Lower lobe of right lung (tissue), 2 donors: ENCODE measurements around the gene GAS6. TPM values are rescaled to one million over a fixed set of nuclear protein-coding genes. Genes with fewer than 3 reads are reported as not detected.
A peak's percentile ranks its signal among the peaks of the same experiment; 100 is the strongest.
"Not testable (repeated sequence)": the region's sequence is repeated elsewhere in the genome, so short reads cannot be mapped to it uniquely, and the experiment has no call there.

Experiments
- ATAC-seq, 2 donors: fragments of 200-7000 bp; cut with Tn5 transposase; one replicate each; pipeline ENCODE4 v1.9.1; 2020 to 2022; ENCODE audit warnings: mild to moderate bottlenecking in 2 of 2, moderate library complexity in 2 of 2
- DNase-seq: peaks from one replicate; pipeline ENCODE4 v3.0.0-alpha.2; 2020
- H3K27ac ChIP-seq: fragments of 200-600 bp; one replicate; pipeline ENCODE4 v1.8.0; 2022
- H3K27me3 ChIP-seq: fragments of 200-600 bp; one replicate; pipeline ENCODE4 v1.8.0; 2022; ENCODE audit warnings: low read depth
- H3K36me3 ChIP-seq: fragments of 200-600 bp; one replicate; pipeline ENCODE4 v1.8.0; 2022; ENCODE audit warnings: mild to moderate bottlenecking
- H3K4me1 ChIP-seq: fragments of 200-600 bp; one replicate; pipeline ENCODE4 v1.8.0; 2022
- H3K4me3 ChIP-seq: fragments of 200-600 bp; one replicate; pipeline ENCODE4 v1.8.0; 2022; ENCODE audit warnings: mild to moderate bottlenecking
- H3K9me3 ChIP-seq: fragments of 200-600 bp; one replicate; pipeline ENCODE4 v1.8.0; 2022
- intact Hi-C: fragments of 100-400 bp; cut with DNase I; formaldehyde crosslinking; loops from one replicate; pipeline ENCODE4 v1.11.0; 2022
- total RNA-seq: library from RNA; stranded (reverse); fragmentation: NEBNext Ultra II Directional; extraction: Animal tissue kit (Norgen Biotek cat#: 25700); gene quantifications from one replicate; pipeline ENCODE4 v1.2.1, GENCODE V29; 2021
- TF ChIP-seq, protein P1 (sequence below): fragments of 200-600 bp; IDR thresholded peaks from one replicate; pipeline ENCODE4 v1.8.0; 2022; ENCODE audit warnings: antibody characterized with exemption, mild to moderate bottlenecking
- donor health status: DM: no; HTN: yes; CAD: no; lungs with severe emphysema.

GAS6 gene
- total RNA-seq, 1 donor from 2014 or later = 111 TPM

DNA sequence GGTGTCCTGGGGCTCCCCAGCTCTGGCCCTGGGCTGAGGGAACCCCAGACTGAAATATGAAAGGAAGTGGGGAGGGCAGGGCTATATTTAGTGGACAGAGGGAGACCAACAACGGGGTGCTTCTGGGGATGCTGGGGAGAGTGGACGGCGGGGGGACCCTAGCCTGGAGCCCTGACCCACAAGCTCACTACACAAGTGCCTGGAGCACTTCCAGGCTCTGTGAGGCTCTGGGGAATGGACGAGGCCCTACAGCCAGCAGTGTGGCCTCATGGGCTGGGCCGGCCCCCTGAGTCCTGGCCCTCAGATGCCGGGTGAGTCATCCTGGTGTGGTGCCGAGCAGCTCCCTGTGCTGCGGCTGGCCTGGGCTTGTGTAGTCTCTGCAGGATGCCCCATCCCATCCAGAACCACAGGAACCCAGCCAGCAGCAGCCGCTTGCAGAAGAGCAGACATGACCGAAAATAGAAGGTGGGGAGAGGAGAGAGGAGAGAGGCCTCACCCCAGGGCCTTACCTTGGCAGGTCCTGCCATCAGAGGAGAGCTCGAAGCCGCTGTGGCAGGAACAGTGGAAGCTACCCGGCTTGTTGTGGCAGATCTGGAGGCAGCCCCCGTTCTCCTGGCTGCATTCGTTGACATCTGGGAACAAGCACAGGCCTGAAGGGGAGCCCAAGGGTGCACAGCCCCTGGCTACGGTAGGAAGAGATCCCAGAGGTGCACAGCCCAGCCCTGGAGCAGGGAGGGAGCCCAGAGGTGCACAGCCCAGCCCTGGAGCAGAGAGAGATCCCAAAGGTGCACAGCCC is 26.1 kb downstream of the GAS6 start:
- Histone ChIP-seq H3K27me3 (no peaks in the 10 kb centered on the region), H3K36me3 (peaks cover 33% of the 10 kb centered on the region), H3K9me3 (no peaks in the 10 kb centered on the region), H3K27ac (peak overlapping the region; percentile 81), H3K4me1 (peaks cover 43% of the 10 kb centered on the region), H3K4me3 (peak overlapping the region; percentile 17)
- intact Hi-C loops = no loop called here
- ATAC-seq = peak; percentile 95
- TF ChIP-seq, protein P1, sequence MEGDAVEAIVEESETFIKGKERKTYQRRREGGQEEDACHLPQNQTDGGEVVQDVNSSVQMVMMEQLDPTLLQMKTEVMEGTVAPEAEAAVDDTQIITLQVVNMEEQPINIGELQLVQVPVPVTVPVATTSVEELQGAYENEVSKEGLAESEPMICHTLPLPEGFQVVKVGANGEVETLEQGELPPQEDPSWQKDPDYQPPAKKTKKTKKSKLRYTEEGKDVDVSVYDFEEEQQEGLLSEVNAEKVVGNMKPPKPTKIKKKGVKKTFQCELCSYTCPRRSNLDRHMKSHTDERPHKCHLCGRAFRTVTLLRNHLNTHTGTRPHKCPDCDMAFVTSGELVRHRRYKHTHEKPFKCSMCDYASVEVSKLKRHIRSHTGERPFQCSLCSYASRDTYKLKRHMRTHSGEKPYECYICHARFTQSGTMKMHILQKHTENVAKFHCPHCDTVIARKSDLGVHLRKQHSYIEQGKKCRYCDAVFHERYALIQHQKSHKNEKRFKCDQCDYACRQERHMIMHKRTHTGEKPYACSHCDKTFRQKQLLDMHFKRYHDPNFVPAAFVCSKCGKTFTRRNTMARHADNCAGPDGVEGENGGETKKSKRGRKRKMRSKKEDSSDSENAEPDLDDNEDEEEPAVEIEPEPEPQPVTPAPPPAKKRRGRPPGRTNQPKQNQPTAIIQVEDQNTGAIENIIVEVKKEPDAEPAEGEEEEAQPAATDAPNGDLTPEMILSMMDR = no peak
- peak; percentile 84 for DNase-seq

- peak overlapping the region; percentile 17 for H3K4me3 ChIP-seq
- peak overlapping the region; percentile 81 for H3K27ac ChIP-seq
- TF ChIP-seq, protein P1 = no peak
- peak; percentile 54 for DNase-seq
- intact Hi-C loops = no loop called here
- ATAC-seq = peak; percentile 52 to 69
- H3K9me3 ChIP-seq = no peaks in the 10 kb centered on the region
- peaks cover 43% of the 10 kb centered on the region for H3K4me1 ChIP-seq
- H3K36me3 ChIP-seq = peaks cover 35% of the 10 kb centered on the region
- no peaks in the 10 kb centered on the region for H3K27me3 ChIP-seq
Measured at GRCh38 chr13:113836768-113837559, 26.9 kb downstream of the GAS6 start.

- peaks cover 37% of the 10 kb centered on the region for H3K4me1 ChIP-seq
- DNase-seq (peak; percentile 36), ATAC-seq (no peak)
- peaks cover 44% of the 10 kb centered on the region for H3K36me3 ChIP-seq
- H3K27me3 ChIP-seq = no peaks in the 10 kb centered on the region
- no peaks in the 10 kb centered on the region for H3K9me3 ChIP-seq
- no peak overlapping the region for H3K27ac ChIP-seq
- intact Hi-C loops = no loop called here
- no peak overlapping the region for H3K4me3 ChIP-seq
- TF ChIP-seq, protein P1 = no peak
Measured at GRCh38 chr13:113835461-113836270, 28.2 kb downstream of the GAS6 start.

DNA sequence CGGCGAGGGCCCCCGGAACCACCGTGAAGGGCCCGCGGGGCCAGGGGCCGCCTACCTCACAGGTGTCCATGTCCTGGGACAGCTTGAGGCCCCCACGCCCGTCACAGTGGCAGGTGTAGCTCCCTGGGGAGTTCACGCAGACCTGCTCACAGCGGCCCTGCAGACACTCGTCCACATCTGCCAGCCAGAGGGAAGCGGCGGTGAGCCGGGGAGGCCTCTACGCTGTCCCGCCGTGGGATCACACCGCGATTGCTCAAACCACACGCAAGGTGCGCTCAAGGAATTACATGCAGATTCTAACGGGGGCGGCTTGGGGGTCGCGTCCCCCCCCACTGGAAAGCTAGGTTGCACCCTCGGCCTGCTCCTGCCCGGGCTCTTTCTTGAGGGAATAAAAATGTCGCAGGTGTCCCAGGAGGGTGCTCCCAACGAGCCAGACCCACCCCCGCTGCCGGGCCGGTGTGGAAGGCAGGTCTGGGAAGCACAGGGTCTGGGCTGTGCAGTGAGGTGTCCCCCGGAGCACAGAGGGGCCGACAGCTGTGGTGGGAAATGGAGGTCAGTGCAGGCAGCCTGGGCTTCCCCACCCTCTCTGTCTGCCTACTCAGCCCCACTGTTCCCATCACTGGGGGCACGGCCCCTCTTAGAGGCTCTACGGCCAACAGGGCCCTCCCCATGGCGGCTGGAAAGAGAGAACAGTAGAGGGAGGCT is 29.2 kb downstream of the GAS6 start:
- TF ChIP-seq, protein P1 = no peak
- Histone ChIP-seq H3K27me3 (no peaks in the 10 kb centered on the region), H3K4me3 (no peak overlapping the region), H3K36me3 (peaks cover 43% of the 10 kb centered on the region), H3K4me1 (peaks cover 27% of the 10 kb centered on the region), H3K27ac (no peak overlapping the region), H3K9me3 (no peaks in the 10 kb centered on the region)
- peak; percentile 45 for DNase-seq
- ATAC-seq = no peak
- intact Hi-C loops = no loop called here

GRCh38 chr13:113834006-113834405 is 29.9 kb downstream of the GAS6 start:
- ATAC-seq, H3K27ac ChIP-seq, H3K9me3 ChIP-seq, H3K4me3 ChIP-seq, H3K27me3 ChIP-seq, intact Hi-C loops: not testable (repeated sequence)
- Histone ChIP-seq H3K36me3 (peaks cover 39% of the 10 kb centered on the region), H3K4me1 (peaks cover 21% of the 10 kb centered on the region)
- DNase-seq = peak; percentile 38
